Measurements from ENCODE around the gene ANKRD33B. TPM values are rescaled to one million over a fixed set of nuclear protein-coding genes. Genes with fewer than 3 reads are reported as not detected.
"Not testable (repeated sequence)": the region's sequence is repeated elsewhere in the genome, so short reads cannot be mapped to it uniquely, and the experiment has no call there.

ANKRD33B gene
- total RNA-seq, 1 experiment from 2014 or later: not detected

DNA sequence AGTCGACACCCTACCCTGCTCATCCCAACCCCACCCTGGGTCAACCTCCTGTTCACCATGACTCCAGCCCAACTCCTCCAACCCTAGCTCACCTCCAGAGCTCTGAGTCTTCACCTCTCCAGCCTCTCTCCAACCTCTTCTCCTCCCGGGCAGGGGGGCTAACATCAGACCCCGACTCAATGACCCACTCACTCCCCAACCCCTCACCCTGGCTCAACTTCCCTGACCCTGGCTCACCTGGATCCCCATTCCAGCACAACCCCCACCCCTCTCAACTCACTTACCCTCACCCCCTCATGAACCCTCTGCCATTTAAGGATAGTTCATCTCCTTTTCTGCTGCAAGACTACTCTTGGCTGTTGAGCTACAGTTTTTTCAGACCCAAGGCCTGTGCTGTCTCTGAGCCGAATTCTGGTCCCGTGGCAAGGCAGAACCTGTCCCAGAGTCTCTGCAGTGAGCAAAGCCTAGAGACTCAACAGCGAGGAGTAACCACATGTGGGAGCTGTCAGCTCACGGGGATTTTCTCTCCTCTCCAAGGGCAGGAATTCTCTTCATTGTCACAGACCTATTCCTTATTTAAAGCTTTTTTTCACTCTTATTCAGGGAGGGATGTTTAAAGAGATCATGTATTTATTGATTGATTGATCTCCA, 29.8 kb downstream of the ANKRD33B start:
- DNase-seq (ENCODE audit: low spot score): no peak

- no peak for DNase-seq (ENCODE audit: low spot score)
Observed at GRCh38 chr5:10594591-10595210, 30.8 kb downstream of the ANKRD33B start.

DNA sequence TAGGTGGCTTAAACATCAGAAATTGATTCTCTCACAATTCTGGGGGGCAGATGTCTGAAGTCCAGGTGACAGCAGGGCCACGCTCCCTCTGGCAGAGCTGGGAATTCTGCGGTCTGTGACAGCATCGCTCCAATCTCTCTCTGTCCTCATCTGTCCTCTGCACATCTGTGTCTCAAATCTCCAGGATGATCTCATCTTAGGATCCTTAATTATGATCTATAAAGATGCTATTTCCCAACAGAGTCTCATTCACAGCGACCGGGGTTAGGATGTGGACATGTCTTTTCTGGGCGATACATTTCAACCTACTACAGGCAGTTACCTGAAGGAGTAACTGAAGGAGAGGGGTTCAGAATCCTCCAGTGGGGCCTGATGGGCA, 31.4 kb downstream of the ANKRD33B start:
- DNase-seq (ENCODE audit: low spot score): no peak

GRCh38 chr5:10595672-10596309, 31.9 kb downstream of the ANKRD33B start:
- peak; percentile 32 for DNase-seq (ENCODE audit: low spot score)

- no peak for DNase-seq (ENCODE audit: low spot score)
Observed at GRCh38 chr5:10596310-10596703, 32.4 kb downstream of the ANKRD33B start.

DNA sequence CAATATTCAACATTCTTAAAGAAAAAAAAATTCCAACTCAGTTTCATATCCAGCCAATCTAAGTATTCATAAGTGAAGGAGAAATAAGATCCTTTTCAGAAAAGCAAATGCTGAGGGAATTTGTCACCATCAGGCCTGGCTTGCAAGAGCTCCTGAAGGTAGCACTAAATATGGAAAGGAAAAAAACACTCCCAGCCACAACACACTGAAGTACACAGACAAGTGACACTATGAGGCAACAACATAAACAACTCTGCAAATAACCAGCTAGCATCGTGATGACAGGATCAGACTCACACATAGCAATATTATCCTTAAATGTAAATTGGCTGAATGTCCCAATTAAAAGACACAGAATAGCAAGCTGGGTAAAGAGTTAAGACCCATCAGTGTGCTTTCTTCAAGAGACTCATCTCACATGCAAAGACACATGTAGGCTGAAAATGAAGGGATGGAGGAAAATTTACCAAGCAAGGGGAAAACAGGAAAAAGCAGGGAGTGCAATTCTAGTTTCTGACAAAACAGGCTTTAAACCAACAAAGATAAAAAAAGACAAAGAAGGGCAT, 33.1 kb downstream of the ANKRD33B start:
- DNase-seq (ENCODE audit: low spot score): no peak

- DNase-seq (ENCODE audit: low spot score): no peak
Observed at GRCh38 chr5:10599113-10599512, 35.2 kb downstream of the ANKRD33B start.

DNA sequence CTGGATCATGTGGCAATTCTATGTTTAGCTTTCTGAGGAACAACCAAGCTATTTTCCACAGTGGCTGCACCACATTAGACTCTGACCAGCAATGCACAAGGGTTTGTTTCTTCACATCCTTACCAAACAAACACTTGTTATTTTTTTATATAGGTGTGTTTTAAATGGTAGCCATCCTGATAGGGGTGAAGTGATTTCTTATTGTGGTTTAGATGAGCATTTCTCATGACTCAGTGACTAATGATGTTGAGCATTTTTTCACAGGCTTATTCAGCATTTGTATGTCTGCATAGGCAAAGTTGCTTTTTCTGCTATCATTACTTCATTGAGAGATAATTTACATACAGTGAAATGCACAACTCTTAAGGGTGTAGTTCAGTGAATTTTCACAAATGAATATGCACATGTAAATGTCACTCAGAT, 36.0 kb downstream of the ANKRD33B start:
- no peak for DNase-seq (ENCODE audit: low spot score)

DNA sequence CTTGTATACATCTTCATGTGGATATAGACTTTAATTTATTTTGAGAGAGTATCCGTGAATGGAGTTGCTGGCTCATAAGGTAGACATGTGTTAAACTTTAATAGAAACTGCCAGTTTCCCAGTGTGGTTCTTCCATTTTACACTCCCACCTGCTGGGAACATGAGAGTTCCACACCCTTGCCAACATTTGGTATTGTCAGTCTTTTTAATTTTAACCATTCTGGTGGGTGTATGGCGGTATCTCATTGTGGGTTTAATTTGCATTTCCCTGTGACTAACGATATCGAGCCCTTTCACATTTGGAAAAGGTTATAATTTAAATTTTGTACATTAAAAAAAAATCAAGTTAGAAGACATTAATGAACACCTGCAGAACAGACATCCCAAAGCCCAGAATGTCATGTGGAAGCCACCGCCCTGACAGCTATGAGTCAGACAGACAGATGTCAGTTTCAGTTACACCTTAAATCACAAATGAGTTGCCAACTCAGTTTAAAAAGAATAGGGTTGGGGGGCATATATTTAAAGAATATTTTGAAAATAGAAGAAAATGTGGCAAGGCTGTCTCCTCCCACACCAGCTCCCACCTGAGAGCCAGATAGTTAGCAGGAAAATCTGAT, 36.9 kb downstream of the ANKRD33B start:
- peak; percentile 22 for DNase-seq (ENCODE audit: low spot score)

- peak; percentile 86 for DNase-seq (ENCODE audit: low spot score)
Observed at GRCh38 chr5:10601246-10602030, 37.6 kb downstream of the ANKRD33B start.

- no peak for DNase-seq (ENCODE audit: low spot score)
Observed at GRCh38 chr5:10602031-10602806, 38.3 kb downstream of the ANKRD33B start.

DNA sequence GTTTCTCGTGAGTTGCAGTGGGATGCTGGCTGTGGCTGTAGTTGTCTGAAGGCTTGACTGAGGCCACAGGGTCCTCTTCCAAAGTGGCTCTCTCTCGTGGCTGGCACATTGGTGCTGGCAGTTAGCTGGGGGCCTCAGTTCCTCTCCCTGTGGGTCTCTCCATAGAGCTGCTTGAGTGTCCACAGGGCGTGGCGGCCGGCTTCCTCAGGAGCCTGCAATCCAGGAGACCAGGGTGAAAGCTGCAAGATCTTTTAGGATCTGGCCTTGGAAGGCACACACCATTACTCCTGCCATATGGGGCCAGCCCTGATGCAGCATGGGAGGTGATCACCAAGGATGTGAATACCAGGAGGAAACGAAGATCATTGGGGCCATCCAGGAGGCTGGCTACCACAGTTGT, 41.1 kb downstream of the ANKRD33B start:
- no peak for DNase-seq (ENCODE audit: low spot score)

DNA sequence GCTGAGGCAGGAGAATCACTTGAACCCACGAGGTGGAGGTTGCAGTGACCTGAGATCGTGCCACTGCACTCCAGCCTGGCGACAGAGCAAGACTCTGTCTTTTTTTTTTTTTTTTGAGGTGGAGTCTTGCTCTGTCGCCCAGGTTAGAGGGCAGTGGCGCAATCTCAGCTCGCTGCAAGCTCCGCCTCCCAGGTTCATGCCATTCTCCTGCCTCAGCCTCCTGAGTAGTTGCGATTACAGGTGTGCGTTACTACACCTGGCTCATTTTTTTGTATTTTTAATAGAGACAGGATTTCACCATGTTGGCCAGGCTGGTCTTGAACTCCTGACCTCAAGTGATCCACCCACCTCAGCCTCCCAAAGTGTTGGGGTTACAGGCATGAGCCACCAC, 42.8 kb downstream of the ANKRD33B start:
- DNase-seq (ENCODE audit: low spot score): not testable (repeated sequence)

GRCh38 chr5:10607023-10607665, 43.3 kb downstream of the ANKRD33B start:
- no peak for DNase-seq (ENCODE audit: low spot score)

GRCh38 chr5:10607666-10608073, 43.8 kb downstream of the ANKRD33B start:
- DNase-seq (ENCODE audit: low spot score): no peak

DNA sequence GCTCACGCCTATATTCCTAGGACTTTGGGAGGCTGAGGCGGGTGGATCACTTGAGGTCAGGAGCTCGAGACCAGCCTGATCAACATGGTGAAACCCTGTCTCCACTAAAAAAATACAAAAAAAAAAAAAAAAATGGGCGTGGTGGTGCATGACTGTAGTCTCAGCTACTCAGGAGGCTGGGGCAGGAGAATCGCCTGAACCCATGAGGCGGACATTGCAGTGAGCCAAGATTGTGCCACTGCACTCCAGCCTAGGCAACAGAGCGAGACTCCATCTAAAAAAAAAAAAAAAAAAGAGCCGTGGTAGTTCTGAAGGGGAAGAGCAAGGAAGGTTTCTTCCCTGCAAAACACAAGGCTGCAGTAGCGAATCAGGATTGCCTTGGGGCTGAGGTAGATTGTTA, 44.2 kb downstream of the ANKRD33B start:
- DNase-seq (ENCODE audit: low spot score): not testable (repeated sequence)

DNA sequence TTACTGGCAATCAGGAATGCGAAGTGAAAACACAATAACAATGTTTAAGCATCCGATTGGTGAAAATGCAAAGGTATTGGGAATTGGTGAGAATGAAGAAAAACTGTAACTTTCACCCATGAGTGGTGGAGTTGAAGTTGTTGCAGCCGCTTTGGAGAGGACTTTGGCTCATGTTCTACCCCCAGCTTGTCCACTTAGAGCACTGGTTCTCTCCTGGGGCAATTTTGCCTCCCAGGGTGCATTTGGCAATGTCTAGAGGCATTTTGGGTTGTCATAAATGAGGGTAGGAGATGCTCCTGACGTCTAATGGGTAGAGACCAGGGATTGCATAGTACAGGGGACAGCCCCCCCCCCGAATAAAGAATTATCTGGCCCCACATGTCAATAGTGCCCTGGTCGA, 46.2 kb downstream of the ANKRD33B start:
- DNase-seq (ENCODE audit: low spot score): no peak

GRCh38 chr5:10611290-10611689, 47.4 kb downstream of the ANKRD33B start:
- DNase-seq (ENCODE audit: low spot score): no peak

DNA sequence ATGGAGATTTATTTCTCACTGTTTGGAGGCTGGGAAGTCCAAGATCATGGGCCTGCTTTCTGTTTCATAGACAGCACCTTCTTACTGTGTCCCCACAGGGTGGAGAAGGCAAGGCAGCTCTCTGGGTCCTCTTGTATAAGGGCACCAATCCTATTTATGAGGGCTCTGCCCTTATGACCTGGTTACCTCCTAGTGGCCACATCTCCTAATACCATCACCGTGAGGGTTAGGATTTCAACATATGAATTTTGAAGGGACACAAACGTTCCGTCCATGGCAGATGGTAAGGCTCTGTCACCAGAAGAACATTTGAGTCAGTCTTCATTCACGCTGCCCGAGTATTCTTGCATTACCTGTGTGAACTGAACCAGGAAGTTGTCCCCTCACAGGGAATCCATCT, 48.4 kb downstream of the ANKRD33B start:
- DNase-seq (ENCODE audit: low spot score): no peak

- no peak for DNase-seq (ENCODE audit: low spot score)
Observed at GRCh38 chr5:10615693-10616092, 51.8 kb downstream of the ANKRD33B start.

All from HT-29 (cell line).